ENCODE measurements around the gene ATXN1.

ATXN1 gene

GRCh38 chr6:16758163-16758975 lies 2.9 kb downstream of the ATXN1 start:
- Histone ChIP-seq H3K18ac (ENCODE audit: low read length) (no peak overlapping the region), H2BK120ac (ENCODE audit: low read depth, low read length) (no peak overlapping the region), H3K9ac (ENCODE audit: low read length) (no peak overlapping the region), H3K4me2 (ENCODE audit: low read length) (no peak overlapping the region), H3K79me1 (ENCODE audit: low read length) (no peaks in the 10 kb centered on the region), H3K4me3 (ENCODE audit: low read length) (no peak overlapping the region), H4K8ac (ENCODE audit: low read depth, low read length) (no peak overlapping the region), H3K27me3 (ENCODE audit: insufficient read depth, low read length, poor library complexity) (no peaks in the 10 kb centered on the region), H3K27ac (ENCODE audit: low read depth, low read length) (no peak overlapping the region), H3K4me1 (ENCODE audit: control insufficient read depth, low read depth, low read length) (peaks cover 3% of the 10 kb centered on the region), H2AK5ac (ENCODE audit: low read length) (no peak overlapping the region), H3K79me2 (ENCODE audit: control insufficient read depth, insufficient read depth, low read length) (no peaks in the 10 kb centered on the region), H3K23ac (ENCODE audit: low read length) (no peak overlapping the region), H3K56ac (ENCODE audit: low read length) (no peak overlapping the region), H2BK5ac (ENCODE audit: low read length) (no peak overlapping the region), H3K36me3 (ENCODE audit: control insufficient read depth, insufficient read depth, low read length) (no peaks in the 10 kb centered on the region), H2BK15ac (replicated peaks; ENCODE audit: low read depth) (no peak overlapping the region), H3K4ac (ENCODE audit: low read depth, low read length) (no peak overlapping the region), H4K5ac (ENCODE audit: low read length) (no peak overlapping the region)
- peak; percentile 72 for DNase-seq
- WGBS (ENCODE audit: extremely low coverage, insufficient coverage, low lambda C conversion rate), result no CpG with 5 or more reads among the region's 9 CpGs

DNA sequence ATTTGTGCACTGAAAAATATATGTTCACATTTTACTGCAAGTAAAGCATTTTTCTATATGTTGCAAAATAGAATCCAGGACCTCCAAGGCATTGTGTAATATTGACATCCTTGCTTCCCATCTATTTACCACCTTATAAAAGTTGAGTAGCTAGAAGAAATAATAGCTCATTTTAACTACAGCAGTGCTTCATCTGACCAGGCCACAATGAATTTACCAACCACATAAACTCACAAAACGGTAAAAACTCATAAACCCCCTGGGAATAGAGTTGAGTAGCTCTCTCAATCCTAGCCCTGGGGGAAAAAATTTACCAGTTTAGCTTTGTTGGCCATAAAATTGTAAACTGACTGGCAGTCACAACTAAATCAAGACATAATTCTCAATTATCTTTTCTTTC lies 3.9 kb downstream of the ATXN1 start:
- H3K23ac ChIP-seq (ENCODE audit: low read length), result no peak overlapping the region
- no peak for DNase-seq

DNA sequence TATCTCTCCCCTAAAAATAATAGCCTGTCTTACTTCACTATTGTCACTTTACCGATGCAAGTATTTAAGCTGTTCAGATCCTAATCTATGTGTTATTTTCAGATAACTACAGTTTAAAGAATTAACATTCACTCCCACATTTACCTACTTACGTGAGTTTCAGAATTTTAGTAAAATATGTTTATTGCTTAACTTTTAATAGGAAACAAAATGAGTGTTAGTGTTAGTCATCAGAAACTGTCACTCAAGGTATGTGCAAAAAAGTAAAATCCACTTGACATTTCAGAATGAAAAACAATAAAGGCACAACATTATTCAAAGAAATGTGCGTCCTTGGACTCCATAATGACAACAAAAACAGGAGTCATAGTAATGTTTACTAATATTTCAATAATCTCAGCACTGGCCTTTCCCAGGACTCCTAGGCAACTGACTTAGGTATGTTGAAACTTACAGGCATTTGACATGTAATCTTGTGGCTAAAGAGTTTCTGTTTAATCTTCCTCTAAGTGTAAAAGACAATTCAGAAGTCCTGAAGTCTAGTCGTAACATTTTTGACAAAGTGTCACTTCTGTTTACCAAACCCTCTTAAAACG lies 4.5 kb downstream of the ATXN1 start:
- H3K23ac ChIP-seq (ENCODE audit: low read length), result no peak overlapping the region
- H3K4ac ChIP-seq (ENCODE audit: low read depth, low read length), result no peak overlapping the region
- no peaks in the 10 kb centered on the region for H3K27me3 ChIP-seq (ENCODE audit: insufficient read depth, low read length, poor library complexity)
- no peak overlapping the region for H3K18ac ChIP-seq (ENCODE audit: low read length)
- no peak overlapping the region for H2AK5ac ChIP-seq (ENCODE audit: low read length)
- H4K5ac ChIP-seq (ENCODE audit: low read length), result no peak overlapping the region
- H3K56ac ChIP-seq (ENCODE audit: low read length), result no peak overlapping the region
- WGBS (ENCODE audit: extremely low coverage, insufficient coverage, low lambda C conversion rate), result no CpG with 5 or more reads among the region's 5 CpGs
- no peaks in the 10 kb centered on the region for H3K36me3 ChIP-seq (ENCODE audit: control insufficient read depth, insufficient read depth, low read length)
- DNase-seq, result no peak
- H3K4me3 ChIP-seq (ENCODE audit: low read length), result no peak overlapping the region
- H3K4me1 ChIP-seq (ENCODE audit: control insufficient read depth, low read depth, low read length), result peaks cover 3% of the 10 kb centered on the region
- no peak overlapping the region for H3K9ac ChIP-seq (ENCODE audit: low read length)
- no peaks in the 10 kb centered on the region for H3K79me1 ChIP-seq (ENCODE audit: low read length)
- H2BK120ac ChIP-seq (ENCODE audit: low read depth, low read length), result no peak overlapping the region
- no peak overlapping the region for H2BK5ac ChIP-seq (ENCODE audit: low read length)
- no peak overlapping the region for H4K8ac ChIP-seq (ENCODE audit: low read depth, low read length)
- H2BK15ac ChIP-seq (replicated peaks; ENCODE audit: low read depth), result no peak overlapping the region
- H3K27ac ChIP-seq (ENCODE audit: low read depth, low read length), result no peak overlapping the region
- no peak overlapping the region for H3K4me2 ChIP-seq (ENCODE audit: low read length)
- no peaks in the 10 kb centered on the region for H3K79me2 ChIP-seq (ENCODE audit: control insufficient read depth, insufficient read depth, low read length)

More for the DNA sequence above, 3.9 kb downstream of the ATXN1 start:
- Histone ChIP-seq H3K36me3 (ENCODE audit: control insufficient read depth, insufficient read depth, low read length) (no peaks in the 10 kb centered on the region), H3K4me1 (ENCODE audit: control insufficient read depth, low read depth, low read length) (peaks cover 3% of the 10 kb centered on the region), H3K27me3 (ENCODE audit: insufficient read depth, low read length, poor library complexity) (no peaks in the 10 kb centered on the region), H3K79me1 (ENCODE audit: low read length) (no peaks in the 10 kb centered on the region), H2BK120ac (ENCODE audit: low read depth, low read length) (no peak overlapping the region), H4K5ac (ENCODE audit: low read length) (no peak overlapping the region), H2BK5ac (ENCODE audit: low read length) (no peak overlapping the region), H3K79me2 (ENCODE audit: control insufficient read depth, insufficient read depth, low read length) (no peaks in the 10 kb centered on the region), H3K56ac (ENCODE audit: low read length) (no peak overlapping the region), H3K27ac (ENCODE audit: low read depth, low read length) (no peak overlapping the region), H3K4me2 (ENCODE audit: low read length) (no peak overlapping the region), H2BK15ac (replicated peaks; ENCODE audit: low read depth) (no peak overlapping the region), H2AK5ac (ENCODE audit: low read length) (no peak overlapping the region), H4K8ac (ENCODE audit: low read depth, low read length) (no peak overlapping the region), H3K18ac (ENCODE audit: low read length) (no peak overlapping the region), H3K9ac (ENCODE audit: low read length) (no peak overlapping the region), H3K4ac (ENCODE audit: low read depth, low read length) (no peak overlapping the region), H3K4me3 (ENCODE audit: low read length) (no peak overlapping the region)
- no CpG with 5 or more reads among the region's 1 CpG for WGBS (ENCODE audit: extremely low coverage, insufficient coverage, low lambda C conversion rate)

DNA sequence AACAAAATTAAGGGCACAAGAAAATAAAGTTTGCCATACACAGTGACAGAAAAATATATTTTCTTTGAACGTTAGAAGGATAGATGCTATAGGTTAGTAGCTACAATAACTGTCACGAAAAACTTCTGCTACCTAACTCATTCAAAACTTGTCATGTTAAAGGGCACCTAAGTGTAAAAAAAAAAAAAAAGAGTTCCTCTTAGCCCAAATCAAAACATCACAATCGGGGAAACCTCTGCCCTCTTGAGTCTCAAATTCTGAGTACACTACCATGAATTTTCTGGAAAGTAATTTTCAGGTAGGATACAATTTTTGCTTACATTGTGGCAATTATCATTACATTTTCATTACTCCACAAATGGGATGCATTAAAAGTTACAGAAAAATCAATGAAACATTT lies 5.7 kb downstream of the ATXN1 start:
- Histone ChIP-seq H3K4me3 (ENCODE audit: low read length) (no peak overlapping the region), H3K79me2 (ENCODE audit: control insufficient read depth, insufficient read depth, low read length) (no peaks in the 10 kb centered on the region), H3K18ac (ENCODE audit: low read length) (no peak overlapping the region), H4K5ac (ENCODE audit: low read length) (no peak overlapping the region), H2AK5ac (ENCODE audit: low read length) (no peak overlapping the region), H3K4me2 (ENCODE audit: low read length) (no peak overlapping the region), H3K27me3 (ENCODE audit: insufficient read depth, low read length, poor library complexity) (no peaks in the 10 kb centered on the region), H2BK120ac (ENCODE audit: low read depth, low read length) (no peak overlapping the region), H3K9ac (ENCODE audit: low read length) (no peak overlapping the region), H4K8ac (ENCODE audit: low read depth, low read length) (no peak overlapping the region), H3K23ac (ENCODE audit: low read length) (no peak overlapping the region), H3K4me1 (ENCODE audit: control insufficient read depth, low read depth, low read length) (peaks cover 3% of the 10 kb centered on the region), H3K4ac (ENCODE audit: low read depth, low read length) (no peak overlapping the region), H3K56ac (ENCODE audit: low read length) (no peak overlapping the region), H3K27ac (ENCODE audit: low read depth, low read length) (no peak overlapping the region), H3K36me3 (ENCODE audit: control insufficient read depth, insufficient read depth, low read length) (no peaks in the 10 kb centered on the region), H2BK5ac (ENCODE audit: low read length) (no peak overlapping the region), H2BK15ac (replicated peaks; ENCODE audit: low read depth) (no peak overlapping the region), H3K79me1 (ENCODE audit: low read length) (no peaks in the 10 kb centered on the region)
- DNase-seq, result no peak
- no CpG with 5 or more reads among the region's 3 CpGs for WGBS (ENCODE audit: extremely low coverage, insufficient coverage, low lambda C conversion rate)

GRCh38 chr6:16754876-16755275 lies 6.4 kb downstream of the ATXN1 start:
- H3K4ac ChIP-seq (ENCODE audit: low read depth, low read length), result no peak overlapping the region
- no peak overlapping the region for H2BK120ac ChIP-seq (ENCODE audit: low read depth, low read length)
- H3K4me2 ChIP-seq (ENCODE audit: low read length), result no peak overlapping the region
- H3K4me3 ChIP-seq (ENCODE audit: low read length), result no peak overlapping the region
- no peak overlapping the region for H2BK15ac ChIP-seq (replicated peaks; ENCODE audit: low read depth)
- no peaks in the 10 kb centered on the region for H3K36me3 ChIP-seq (ENCODE audit: control insufficient read depth, insufficient read depth, low read length)
- no peaks in the 10 kb centered on the region for H3K79me2 ChIP-seq (ENCODE audit: control insufficient read depth, insufficient read depth, low read length)
- H4K8ac ChIP-seq (ENCODE audit: low read depth, low read length), result no peak overlapping the region
- H3K18ac ChIP-seq (ENCODE audit: low read length), result no peak overlapping the region
- peaks cover 4% of the 10 kb centered on the region for H3K4me1 ChIP-seq (ENCODE audit: control insufficient read depth, low read depth, low read length)
- no peak overlapping the region for H2BK5ac ChIP-seq (ENCODE audit: low read length)
- no peaks in the 10 kb centered on the region for H3K79me1 ChIP-seq (ENCODE audit: low read length)
- no peak overlapping the region for H3K9ac ChIP-seq (ENCODE audit: low read length)
- H3K23ac ChIP-seq (ENCODE audit: low read length), result no peak overlapping the region
- no peak overlapping the region for H2AK5ac ChIP-seq (ENCODE audit: low read length)
- H3K27ac ChIP-seq (ENCODE audit: low read depth, low read length), result no peak overlapping the region
- DNase-seq, result no peak
- no peak overlapping the region for H3K56ac ChIP-seq (ENCODE audit: low read length)
- no peaks in the 10 kb centered on the region for H3K27me3 ChIP-seq (ENCODE audit: insufficient read depth, low read length, poor library complexity)
- no peak overlapping the region for H4K5ac ChIP-seq (ENCODE audit: low read length)

DNA sequence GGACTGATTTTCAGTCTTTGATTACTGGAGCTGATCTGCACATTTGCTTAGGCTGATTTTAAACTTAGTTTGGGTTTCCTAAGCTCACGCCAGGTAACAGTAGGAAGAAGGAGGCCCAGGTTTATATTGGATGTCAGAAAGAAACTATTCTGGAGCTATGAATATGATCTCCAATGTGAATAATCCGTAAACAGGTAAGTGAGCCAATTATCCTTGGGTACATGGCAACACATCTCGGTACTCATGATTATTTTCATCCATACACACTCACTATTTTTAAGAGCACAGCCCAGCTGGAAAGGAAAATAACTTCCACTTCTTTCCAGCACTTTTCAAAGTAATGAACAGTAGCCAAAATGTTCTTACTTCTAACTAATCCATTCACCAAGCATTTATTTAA lies 7.0 kb downstream of the ATXN1 start:
- no peak overlapping the region for H3K9ac ChIP-seq (ENCODE audit: low read length)
- no peak overlapping the region for H3K4ac ChIP-seq (ENCODE audit: low read depth, low read length)
- H3K27ac ChIP-seq (ENCODE audit: low read depth, low read length), result no peak overlapping the region
- H3K36me3 ChIP-seq (ENCODE audit: control insufficient read depth, insufficient read depth, low read length), result no peaks in the 10 kb centered on the region
- H3K27me3 ChIP-seq (ENCODE audit: insufficient read depth, low read length, poor library complexity), result no peaks in the 10 kb centered on the region
- no peak overlapping the region for H3K4me3 ChIP-seq (ENCODE audit: low read length)
- no peak overlapping the region for H2AK5ac ChIP-seq (ENCODE audit: low read length)
- H2BK120ac ChIP-seq (ENCODE audit: low read depth, low read length), result no peak overlapping the region
- H3K79me1 ChIP-seq (ENCODE audit: low read length), result no peaks in the 10 kb centered on the region
- H3K79me2 ChIP-seq (ENCODE audit: control insufficient read depth, insufficient read depth, low read length), result no peaks in the 10 kb centered on the region
- DNase-seq, result no peak
- no peak overlapping the region for H2BK5ac ChIP-seq (ENCODE audit: low read length)
- no peak overlapping the region for H4K8ac ChIP-seq (ENCODE audit: low read depth, low read length)
- no peak overlapping the region for H3K18ac ChIP-seq (ENCODE audit: low read length)
- H3K4me1 ChIP-seq (ENCODE audit: control insufficient read depth, low read depth, low read length), result peaks cover 5% of the 10 kb centered on the region
- no peak overlapping the region for H2BK15ac ChIP-seq (replicated peaks; ENCODE audit: low read depth)
- H3K4me2 ChIP-seq (ENCODE audit: low read length), result no peak overlapping the region
- WGBS (ENCODE audit: extremely low coverage, insufficient coverage, low lambda C conversion rate), result no CpG with 5 or more reads among the region's 3 CpGs
- H3K23ac ChIP-seq (ENCODE audit: low read length), result no peak overlapping the region
- H3K56ac ChIP-seq (ENCODE audit: low read length), result no peak overlapping the region
- no peak overlapping the region for H4K5ac ChIP-seq (ENCODE audit: low read length)
